ENCODE results near the gene CLOCK.

The CLOCK gene

DNA sequence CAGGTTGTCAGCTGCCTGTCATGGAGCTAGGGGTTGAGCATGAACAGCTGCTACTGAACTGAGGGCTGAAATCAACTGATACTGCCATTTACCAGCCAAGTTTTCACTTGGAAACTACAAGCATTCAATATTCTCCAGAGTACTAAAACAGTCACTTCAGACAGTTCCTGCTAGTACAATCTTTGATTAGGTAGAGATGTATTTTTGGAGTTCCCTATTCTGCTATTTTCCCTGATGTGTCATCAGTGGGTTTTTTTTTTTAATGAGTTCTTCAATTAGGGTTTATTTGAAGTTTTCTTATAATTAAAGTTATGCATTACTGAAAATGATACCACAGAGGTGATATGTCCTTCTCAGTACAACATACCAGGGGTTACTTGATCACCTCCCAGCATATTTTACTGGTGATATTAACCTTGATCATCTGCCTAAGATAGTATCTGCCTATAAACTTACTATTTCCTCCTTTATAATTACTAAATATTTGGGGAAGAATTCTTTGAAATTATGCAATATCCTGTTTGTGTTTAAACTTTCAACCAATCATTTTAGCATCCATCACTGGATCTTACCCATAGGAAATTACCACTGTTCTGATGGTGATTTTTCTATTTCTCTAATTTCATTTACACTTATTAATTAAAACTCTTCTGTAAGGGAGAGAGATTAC is 31.8 kb upstream of the CLOCK start:
- Histone ChIP-seq H3K9ac (ENCODE audit: low read depth, low read length, poor library complexity, severe bottlenecking) (no peak overlapping the region), H3K36me3 (ENCODE audit: insufficient read depth, low read length) (no peaks in the 10 kb centered on the region), H3K9me2 (replicated peaks; ENCODE audit: low read depth, low read length) (no peaks in the 10 kb centered on the region), H3K4me1 (ENCODE audit: insufficient read depth, low read length, poor library complexity, severe bottlenecking) (no peaks in the 10 kb centered on the region), H2AFZ (ENCODE audit: low read length) (no peak overlapping the region), H3K79me2 (ENCODE audit: insufficient read depth, low read length) (no peaks in the 10 kb centered on the region), H3K4me2 (ENCODE audit: low read depth, low read length, poor library complexity, severe bottlenecking) (no peak overlapping the region), H4K20me1 (ENCODE audit: insufficient read depth, low read length, poor library complexity, severe bottlenecking) (no peaks in the 10 kb centered on the region), H3K27me3 (ENCODE audit: insufficient read depth, low read length, poor library complexity, severe bottlenecking) (no peaks in the 10 kb centered on the region), H3K4me3 (ENCODE audit: low read length, poor library complexity, severe bottlenecking) (no peak overlapping the region), H3F3A (ENCODE audit: low read depth) (no peaks in the 10 kb centered on the region), H3K9me3 (ENCODE audit: insufficient read depth, low read depth, low read length) (no peaks in the 10 kb centered on the region)
- no peak for TF ChIP-seq EZH2phosphoT487 (IDR thresholded peaks at IDR 0.05; ENCODE audit: borderline replicate concordance)
- TF ChIP-seq, protein P1, sequence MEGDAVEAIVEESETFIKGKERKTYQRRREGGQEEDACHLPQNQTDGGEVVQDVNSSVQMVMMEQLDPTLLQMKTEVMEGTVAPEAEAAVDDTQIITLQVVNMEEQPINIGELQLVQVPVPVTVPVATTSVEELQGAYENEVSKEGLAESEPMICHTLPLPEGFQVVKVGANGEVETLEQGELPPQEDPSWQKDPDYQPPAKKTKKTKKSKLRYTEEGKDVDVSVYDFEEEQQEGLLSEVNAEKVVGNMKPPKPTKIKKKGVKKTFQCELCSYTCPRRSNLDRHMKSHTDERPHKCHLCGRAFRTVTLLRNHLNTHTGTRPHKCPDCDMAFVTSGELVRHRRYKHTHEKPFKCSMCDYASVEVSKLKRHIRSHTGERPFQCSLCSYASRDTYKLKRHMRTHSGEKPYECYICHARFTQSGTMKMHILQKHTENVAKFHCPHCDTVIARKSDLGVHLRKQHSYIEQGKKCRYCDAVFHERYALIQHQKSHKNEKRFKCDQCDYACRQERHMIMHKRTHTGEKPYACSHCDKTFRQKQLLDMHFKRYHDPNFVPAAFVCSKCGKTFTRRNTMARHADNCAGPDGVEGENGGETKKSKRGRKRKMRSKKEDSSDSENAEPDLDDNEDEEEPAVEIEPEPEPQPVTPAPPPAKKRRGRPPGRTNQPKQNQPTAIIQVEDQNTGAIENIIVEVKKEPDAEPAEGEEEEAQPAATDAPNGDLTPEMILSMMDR (conservative IDR thresholded peaks at IDR 0.05; ENCODE audit: low read length): no peak

DNA sequence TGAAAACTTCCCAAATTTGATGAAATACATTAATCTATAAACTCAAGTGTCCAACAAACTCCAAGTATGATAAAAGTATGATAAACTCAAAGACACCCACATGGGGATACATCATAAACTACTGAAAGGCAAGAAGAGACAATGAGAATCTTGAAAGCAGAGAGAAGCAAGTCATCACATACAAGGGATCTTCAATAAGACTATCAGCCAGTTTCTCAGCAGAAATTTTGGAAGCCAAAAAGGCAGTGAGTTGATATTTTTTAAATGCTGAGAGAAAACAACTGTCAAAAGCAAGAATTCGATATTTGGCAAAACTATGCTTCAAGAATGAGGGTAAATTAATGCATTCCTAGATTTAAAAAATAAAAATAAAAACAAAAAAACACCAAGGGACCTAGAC is 28.8 kb upstream of the CLOCK start:
- Histone ChIP-seq H3K36me3 (ENCODE audit: insufficient read depth, low read length) (no peaks in the 10 kb centered on the region), H3K79me2 (ENCODE audit: insufficient read depth, low read length) (no peaks in the 10 kb centered on the region), H3K9me3 (ENCODE audit: insufficient read depth, low read depth, low read length) (no peaks in the 10 kb centered on the region), H3K27me3 (ENCODE audit: insufficient read depth, low read length, poor library complexity, severe bottlenecking) (no peaks in the 10 kb centered on the region), H4K20me1 (ENCODE audit: insufficient read depth, low read length, poor library complexity, severe bottlenecking) (no peaks in the 10 kb centered on the region), H3K4me3 (ENCODE audit: low read length, poor library complexity, severe bottlenecking) (no peak overlapping the region), H3K9me2 (replicated peaks; ENCODE audit: low read depth, low read length) (no peaks in the 10 kb centered on the region), H3F3A (ENCODE audit: low read depth) (no peaks in the 10 kb centered on the region), H3K4me1 (ENCODE audit: insufficient read depth, low read length, poor library complexity, severe bottlenecking) (no peaks in the 10 kb centered on the region), H3K4me2 (ENCODE audit: low read depth, low read length, poor library complexity, severe bottlenecking) (no peak overlapping the region), H2AFZ (ENCODE audit: low read length) (no peak overlapping the region), H3K9ac (ENCODE audit: low read depth, low read length, poor library complexity, severe bottlenecking) (no peak overlapping the region)
- TF ChIP-seq EZH2phosphoT487 (IDR thresholded peaks at IDR 0.05; ENCODE audit: borderline replicate concordance): no peak
- TF ChIP-seq, protein P1 (conservative IDR thresholded peaks at IDR 0.05; ENCODE audit: low read length): no peak

DNA sequence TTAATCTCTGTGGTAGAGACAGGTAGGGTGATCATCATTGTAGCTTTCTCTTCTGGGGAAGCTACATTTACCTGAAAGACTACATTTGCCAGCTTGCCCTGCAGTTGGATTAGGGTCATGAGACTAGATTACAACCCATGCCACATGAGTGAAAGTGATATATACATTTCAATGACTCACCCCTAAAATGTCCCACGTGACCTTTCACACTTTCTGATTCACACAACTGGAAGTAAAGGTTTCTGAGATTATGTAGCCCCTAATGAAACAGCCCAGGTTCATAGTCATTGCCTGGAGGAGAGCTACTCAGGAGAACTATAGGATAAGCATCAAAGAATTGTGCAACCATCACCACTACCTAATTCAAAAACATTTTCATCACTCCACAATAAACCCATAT is 27.5 kb upstream of the CLOCK start:
- H2AFZ ChIP-seq (ENCODE audit: low read length): no peak overlapping the region
- TF ChIP-seq, protein P1 (conservative IDR thresholded peaks at IDR 0.05; ENCODE audit: low read length): no peak
- no peak for TF ChIP-seq EZH2phosphoT487 (IDR thresholded peaks at IDR 0.05; ENCODE audit: borderline replicate concordance)
- H3K4me2 ChIP-seq (ENCODE audit: low read depth, low read length, poor library complexity, severe bottlenecking): no peak overlapping the region
- H3K27me3 ChIP-seq (ENCODE audit: insufficient read depth, low read length, poor library complexity, severe bottlenecking): no peaks in the 10 kb centered on the region
- no peaks in the 10 kb centered on the region for H3K4me1 ChIP-seq (ENCODE audit: insufficient read depth, low read length, poor library complexity, severe bottlenecking)
- no peaks in the 10 kb centered on the region for H3K36me3 ChIP-seq (ENCODE audit: insufficient read depth, low read length)
- no peaks in the 10 kb centered on the region for H3K9me3 ChIP-seq (ENCODE audit: insufficient read depth, low read depth, low read length)
- no peaks in the 10 kb centered on the region for H3K9me2 ChIP-seq (replicated peaks; ENCODE audit: low read depth, low read length)
- H3F3A ChIP-seq (ENCODE audit: low read depth): no peaks in the 10 kb centered on the region
- H3K9ac ChIP-seq (ENCODE audit: low read depth, low read length, poor library complexity, severe bottlenecking): no peak overlapping the region
- no peaks in the 10 kb centered on the region for H4K20me1 ChIP-seq (ENCODE audit: insufficient read depth, low read length, poor library complexity, severe bottlenecking)
- H3K79me2 ChIP-seq (ENCODE audit: insufficient read depth, low read length): no peaks in the 10 kb centered on the region
- H3K4me3 ChIP-seq (ENCODE audit: low read length, poor library complexity, severe bottlenecking): no peak overlapping the region

All from Loucy (cell line).